ENCODE results near the gene ASIC1. TPM values are rescaled to one million over a fixed set of nuclear protein-coding genes. Genes with fewer than 3 reads are reported as not detected.
A peak's percentile ranks its signal among the peaks of the same experiment; 100 is the strongest.

Gene ASIC1
- total RNA-seq, 2 donors from 2014 or later = 4.2 to 5.2 TPM

GRCh38 chr12:50050119-50050385 is 7.3 kb upstream of the ASIC1 start:
- H3K4me3 Mint-ChIP-seq = peak overlapping the region; percentile 49
- H3K27me3 ChIP-seq (ENCODE audit: control insufficient read depth, insufficient read depth, low read length, poor library complexity, severe bottlenecking) = peaks cover 39% of the 10 kb centered on the region

GRCh38 chr12:50050410-50051098 is 6.8 kb upstream of the ASIC1 start:
- H3K36me3 Mint-ChIP-seq (ENCODE audit: low read depth) = no peaks in the 10 kb centered on the region
- H3K27ac Mint-ChIP-seq = no peak overlapping the region
- 15 to 44% methylated on average over 12 to 37 of the region's 37 CpGs for WGBS, 2 experiments (ENCODE audit: insufficient coverage in 1 of 2, insufficient read length in 1 of 2)
- H3K4me3 Mint-ChIP-seq = peak overlapping the region; percentile 49
- Histone ChIP-seq H3K27me3 (ENCODE audit: control insufficient read depth, insufficient read depth, low read length, poor library complexity, severe bottlenecking) (peaks cover 39% of the 10 kb centered on the region), H3K4me3 (ENCODE audit: low read length) (peak overlapping the region; percentile 40), H3K27ac (ENCODE audit: low read depth, low read length) (peak overlapping the region; percentile 55), H3K9me3 (ENCODE audit: control insufficient read depth, low read length) (no peaks in the 10 kb centered on the region), H3K9ac (ENCODE audit: extremely low read depth, low read length, poor library complexity, severe bottlenecking) (no peak overlapping the region), H3K4me1 (ENCODE audit: control insufficient read depth, insufficient read depth, low read length) (no peaks in the 10 kb centered on the region), H3K36me3 (ENCODE audit: control insufficient read depth, insufficient read depth, low read length) (no peaks in the 10 kb centered on the region)
- H3K4me1 Mint-ChIP-seq = peaks cover 11% of the 10 kb centered on the region
- peaks cover 72% of the 10 kb centered on the region for H3K27me3 Mint-ChIP-seq (ENCODE audit: insufficient read depth)
- DNase-seq = peak; percentile 92
- H3K9me3 Mint-ChIP-seq = no peaks in the 10 kb centered on the region
- TF ChIP-seq, protein P1, sequence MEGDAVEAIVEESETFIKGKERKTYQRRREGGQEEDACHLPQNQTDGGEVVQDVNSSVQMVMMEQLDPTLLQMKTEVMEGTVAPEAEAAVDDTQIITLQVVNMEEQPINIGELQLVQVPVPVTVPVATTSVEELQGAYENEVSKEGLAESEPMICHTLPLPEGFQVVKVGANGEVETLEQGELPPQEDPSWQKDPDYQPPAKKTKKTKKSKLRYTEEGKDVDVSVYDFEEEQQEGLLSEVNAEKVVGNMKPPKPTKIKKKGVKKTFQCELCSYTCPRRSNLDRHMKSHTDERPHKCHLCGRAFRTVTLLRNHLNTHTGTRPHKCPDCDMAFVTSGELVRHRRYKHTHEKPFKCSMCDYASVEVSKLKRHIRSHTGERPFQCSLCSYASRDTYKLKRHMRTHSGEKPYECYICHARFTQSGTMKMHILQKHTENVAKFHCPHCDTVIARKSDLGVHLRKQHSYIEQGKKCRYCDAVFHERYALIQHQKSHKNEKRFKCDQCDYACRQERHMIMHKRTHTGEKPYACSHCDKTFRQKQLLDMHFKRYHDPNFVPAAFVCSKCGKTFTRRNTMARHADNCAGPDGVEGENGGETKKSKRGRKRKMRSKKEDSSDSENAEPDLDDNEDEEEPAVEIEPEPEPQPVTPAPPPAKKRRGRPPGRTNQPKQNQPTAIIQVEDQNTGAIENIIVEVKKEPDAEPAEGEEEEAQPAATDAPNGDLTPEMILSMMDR (conservative IDR thresholded peaks at IDR 0.05) = no peak

More at GRCh38 chr12:50050119-50050385, 7.3 kb upstream of the ASIC1 start:
- H3K36me3 Mint-ChIP-seq (ENCODE audit: low read depth) = no peaks in the 10 kb centered on the region
- peak overlapping the region; percentile 40 for H3K4me3 ChIP-seq (ENCODE audit: low read length)
- no peak for DNase-seq
- H3K4me1 ChIP-seq (ENCODE audit: control insufficient read depth, insufficient read depth, low read length) = no peaks in the 10 kb centered on the region
- no peak overlapping the region for H3K9ac ChIP-seq (ENCODE audit: extremely low read depth, low read length, poor library complexity, severe bottlenecking)
- H3K4me1 Mint-ChIP-seq = peaks cover 11% of the 10 kb centered on the region
- no peaks in the 10 kb centered on the region for H3K9me3 Mint-ChIP-seq
- no peak overlapping the region for H3K27ac Mint-ChIP-seq
- peak overlapping the region; percentile 55 for H3K27ac ChIP-seq (ENCODE audit: low read depth, low read length)
- WGBS, 2 experiments (ENCODE audit: insufficient coverage in 1 of 2, insufficient read length in 1 of 2) = 89 to 93% methylated on average over 3 of the region's 3 CpGs
- H3K27me3 Mint-ChIP-seq (ENCODE audit: insufficient read depth) = peaks cover 68% of the 10 kb centered on the region
- TF ChIP-seq, protein P1 (conservative IDR thresholded peaks at IDR 0.05) = no peak
- no peaks in the 10 kb centered on the region for H3K36me3 ChIP-seq (ENCODE audit: control insufficient read depth, insufficient read depth, low read length)
- H3K9me3 ChIP-seq (ENCODE audit: control insufficient read depth, low read length) = no peaks in the 10 kb centered on the region

DNA sequence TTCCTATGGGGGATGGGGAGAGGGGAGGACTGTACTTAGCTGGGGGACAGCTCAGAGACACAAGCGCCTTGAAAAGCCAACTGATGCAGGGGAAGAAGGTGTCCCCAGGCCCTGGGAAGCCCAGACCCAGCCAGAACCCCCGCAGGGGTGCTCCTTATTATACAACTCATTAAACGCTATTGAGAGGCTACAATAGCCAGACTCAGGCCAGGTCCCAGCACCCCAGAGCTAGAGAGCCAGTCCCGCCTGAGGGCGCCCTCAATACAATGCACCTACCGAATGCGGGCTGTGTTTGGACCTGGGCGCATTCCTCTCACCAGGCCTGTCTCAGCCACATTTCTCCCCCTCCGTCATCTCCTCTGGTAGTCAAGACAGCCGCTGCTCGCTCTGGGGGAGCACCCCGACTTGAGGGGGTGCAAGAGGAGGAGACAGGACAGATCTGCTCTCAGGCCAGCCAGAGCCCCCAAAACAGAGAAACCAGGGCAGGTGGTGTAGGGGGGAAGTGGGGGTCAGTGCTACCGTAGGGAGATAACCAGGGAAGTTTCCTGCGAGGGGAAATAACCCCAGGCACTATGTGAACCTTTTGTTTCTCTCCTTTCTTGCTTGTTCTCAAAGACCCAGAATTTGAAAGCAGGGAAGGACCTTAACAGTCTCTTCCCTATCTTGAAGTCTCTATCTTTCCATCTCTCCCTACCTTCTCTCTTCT is 6.1 kb upstream of the ASIC1 start:
- TF ChIP-seq, protein P1 (conservative IDR thresholded peaks at IDR 0.05) = peak; percentile 29
- Mint-ChIP-seq H3K4me1 (peaks cover 13% of the 10 kb centered on the region), H3K27me3 (ENCODE audit: insufficient read depth) (peaks cover 79% of the 10 kb centered on the region), H3K9me3 (no peaks in the 10 kb centered on the region), H3K4me3 (peak overlapping the region; percentile 49), H3K36me3 (ENCODE audit: low read depth) (no peaks in the 10 kb centered on the region), H3K27ac (no peak overlapping the region)
- peaks cover 43% of the 10 kb centered on the region for H3K27me3 ChIP-seq (ENCODE audit: control insufficient read depth, insufficient read depth, low read length, poor library complexity, severe bottlenecking)
- H3K9ac ChIP-seq (ENCODE audit: extremely low read depth, low read length, poor library complexity, severe bottlenecking) = no peak overlapping the region
- H3K4me3 ChIP-seq (ENCODE audit: low read length) = no peak overlapping the region
- no peaks in the 10 kb centered on the region for H3K9me3 ChIP-seq (ENCODE audit: control insufficient read depth, low read length)
- peak; percentile 89 for DNase-seq
- H3K36me3 ChIP-seq (ENCODE audit: control insufficient read depth, insufficient read depth, low read length) = no peaks in the 10 kb centered on the region
- 43 to 50% methylated on average over 4 to 14 of the region's 14 CpGs for WGBS, 2 experiments (ENCODE audit: insufficient coverage in 1 of 2, insufficient read length in 1 of 2)
- no peaks in the 10 kb centered on the region for H3K4me1 ChIP-seq (ENCODE audit: control insufficient read depth, insufficient read depth, low read length)
- no peak overlapping the region for H3K27ac ChIP-seq (ENCODE audit: low read depth, low read length)
